Measurements from ENCODE around the gene IQCH.

The IQCH gene

DNA sequence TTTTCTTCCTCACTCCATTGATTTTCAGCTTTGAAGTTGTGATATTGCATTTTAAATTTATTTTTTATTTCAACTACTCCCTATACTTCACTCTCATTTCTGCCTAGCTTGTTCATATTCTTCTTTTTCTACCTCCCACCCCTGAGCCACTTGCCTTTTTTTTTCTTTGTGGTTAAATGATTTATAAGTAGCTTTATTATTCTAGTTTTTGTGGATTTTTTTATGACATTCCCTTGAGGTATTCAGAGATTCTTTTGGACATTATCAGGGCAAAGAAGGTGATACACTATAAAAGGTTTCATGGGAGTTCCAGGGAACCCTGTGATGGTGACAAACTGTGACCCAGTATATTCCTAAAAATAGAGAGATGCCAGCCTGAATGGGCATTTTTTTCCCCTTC lies 269.6 kb downstream of the IQCH start:
- DNase-seq (ENCODE audit: low read depth in 2 of 2) = no peak

DNA sequence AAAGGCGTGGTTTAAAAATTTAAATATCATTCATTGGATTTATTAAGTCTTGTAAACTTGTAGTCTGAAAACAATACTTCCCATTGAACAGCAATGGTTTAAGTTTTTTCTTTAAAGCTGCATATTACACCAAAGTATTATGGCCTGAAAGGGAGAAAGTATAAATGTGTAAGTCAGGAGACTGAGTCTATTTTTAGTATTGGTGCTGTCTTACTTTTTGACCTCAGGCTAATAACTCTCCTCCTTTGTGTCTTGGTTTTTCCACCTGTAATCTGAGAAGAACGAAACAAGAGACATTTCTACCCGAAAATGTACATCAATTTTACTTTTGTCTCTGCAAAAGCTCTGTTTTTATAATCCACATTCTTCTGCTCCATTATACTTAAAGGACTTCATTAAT lies 273.9 kb downstream of the IQCH start:
- DNase-seq (ENCODE audit: low read depth in 2 of 2) = no peak

DNA sequence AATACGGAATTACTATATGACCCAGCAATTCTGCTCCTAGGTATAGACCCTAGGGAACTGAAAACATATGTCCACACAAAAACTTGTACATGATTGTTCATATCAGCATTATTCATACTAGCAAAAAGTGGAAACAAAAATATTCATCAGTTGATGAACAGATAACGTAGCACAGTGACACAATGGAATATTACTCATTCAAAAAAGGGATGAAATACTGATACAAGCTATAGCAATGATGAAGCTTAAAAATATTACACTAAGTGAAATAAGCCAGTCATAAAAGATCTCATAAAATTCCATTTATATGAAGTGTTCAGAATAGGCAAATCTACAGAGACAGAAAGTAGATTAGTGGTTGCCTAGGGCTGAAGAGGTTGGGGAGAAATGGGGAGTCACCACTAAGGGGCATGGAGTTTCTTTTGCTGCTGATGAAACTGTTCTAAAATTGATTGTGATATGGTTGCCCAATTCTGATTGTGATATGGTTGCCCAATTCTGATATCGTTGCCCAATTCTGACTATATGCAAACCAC lies 276.9 kb downstream of the IQCH start:
- DNase-seq (ENCODE audit: low read depth in 2 of 2) = no peak

GRCh38 chr15:67533873-67534272 lies 279.3 kb downstream of the IQCH start:
- DNase-seq (ENCODE audit: low read depth in 2 of 2) = no peak

DNA sequence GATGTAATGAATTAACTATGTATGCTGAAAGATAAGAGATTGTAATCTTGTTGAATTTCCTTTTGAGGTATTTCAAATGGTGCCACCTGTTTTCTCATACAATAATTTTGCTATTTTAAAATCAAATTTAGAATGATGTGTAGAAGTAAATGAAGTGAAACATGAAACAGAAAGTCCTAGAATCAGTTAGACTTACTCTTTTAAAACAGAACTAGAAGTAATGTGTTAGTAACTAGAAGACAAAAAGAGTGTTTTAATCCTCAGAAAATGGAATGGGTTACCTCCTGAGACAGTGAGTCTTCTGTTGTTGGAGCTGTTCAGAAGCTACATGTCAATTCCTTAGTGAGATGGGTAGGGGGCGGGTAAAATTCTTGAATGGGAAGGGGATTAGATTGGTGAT lies 279.8 kb downstream of the IQCH start:
- no peak for DNase-seq (ENCODE audit: low read depth in 2 of 2)

DNA sequence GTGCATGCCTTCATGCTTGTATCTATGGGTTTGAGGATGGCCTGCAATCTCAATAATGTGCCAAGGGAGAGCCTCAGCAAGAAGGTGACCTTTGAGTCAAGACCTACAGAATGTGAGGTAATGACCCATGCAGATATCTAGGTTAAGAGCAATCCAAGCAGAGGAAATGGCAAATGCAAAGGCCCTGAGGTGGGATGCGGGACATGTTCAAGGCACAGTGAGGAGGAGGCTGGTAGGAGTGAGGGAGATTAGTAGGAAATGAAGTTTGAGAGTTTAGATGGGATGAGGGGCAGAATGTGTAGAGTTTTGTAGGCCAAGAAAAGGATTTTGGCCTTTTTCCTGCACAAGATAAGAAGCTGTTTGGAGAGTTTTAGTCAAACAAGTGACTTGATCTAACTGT lies 283.2 kb downstream of the IQCH start:
- DNase-seq (ENCODE audit: low read depth in 2 of 2) = no peak

DNA sequence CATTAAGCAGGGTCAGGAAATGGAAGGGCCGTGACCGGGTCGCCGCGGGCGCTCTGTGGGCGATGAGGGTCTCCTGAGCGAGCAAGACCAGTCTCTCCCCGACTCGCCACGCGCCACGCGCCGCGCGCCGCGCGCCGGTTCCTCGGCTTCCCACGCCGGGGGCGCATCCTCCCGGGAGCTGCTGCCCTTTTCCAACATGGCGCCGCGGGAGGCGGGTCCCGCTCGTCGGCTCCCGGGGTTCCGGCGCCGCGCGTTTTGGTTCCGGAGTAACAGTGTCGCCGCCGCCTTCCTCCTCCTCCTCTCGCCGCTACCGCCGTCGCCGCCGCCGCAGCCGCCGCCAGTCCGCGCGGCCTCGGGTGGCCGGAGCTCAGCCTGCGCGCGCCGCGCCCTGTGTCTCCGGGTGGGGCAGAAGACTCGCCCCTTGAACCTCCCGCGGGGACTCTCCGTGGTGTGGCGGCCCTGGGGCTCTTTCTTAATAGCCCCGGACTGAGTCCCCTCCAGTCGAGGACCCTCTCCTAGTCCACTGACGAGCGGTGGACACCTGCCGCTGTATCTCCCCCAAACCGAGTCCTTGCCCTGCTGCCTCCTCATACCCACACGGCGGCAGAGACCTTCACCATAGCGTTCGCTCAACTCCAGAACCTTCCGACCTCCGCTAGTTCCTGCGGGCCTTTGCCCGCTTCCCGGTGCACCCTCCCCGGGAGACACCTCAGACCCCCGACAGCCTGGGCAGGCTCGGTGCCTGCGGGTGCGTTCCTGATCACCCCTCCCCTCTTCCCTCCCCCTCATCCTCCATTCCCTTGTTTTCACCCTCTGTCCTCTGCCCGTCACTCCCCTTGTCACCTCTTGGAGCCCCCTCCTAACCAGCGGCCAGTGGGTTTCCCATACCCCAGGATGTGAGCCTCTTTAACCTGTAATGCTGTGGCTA lies 288.1 kb downstream of the IQCH start, which contains the start of gene MAP2K5:
TSS of gene MAP2K5 (plus strand) at position 284 of the 928 bp plus-strand sequence. CDS start at position 917, 633 bp downstream.
- peak; percentile 74 to 78 for DNase-seq (ENCODE audit: low read depth in 2 of 2)

GRCh38 chr15:67543348-67543718 lies 288.7 kb downstream of the IQCH start:
- no peak for DNase-seq (ENCODE audit: low read depth in 2 of 2)

GRCh38 chr15:67544475-67544874 lies 289.9 kb downstream of the IQCH start:
- DNase-seq (ENCODE audit: low read depth in 2 of 2) = no peak

- DNase-seq (ENCODE audit: low read depth in 2 of 2) = no peak
These were observed 291.3 kb downstream of the IQCH start for GRCh38 chr15:67545864-67546263.

DNA sequence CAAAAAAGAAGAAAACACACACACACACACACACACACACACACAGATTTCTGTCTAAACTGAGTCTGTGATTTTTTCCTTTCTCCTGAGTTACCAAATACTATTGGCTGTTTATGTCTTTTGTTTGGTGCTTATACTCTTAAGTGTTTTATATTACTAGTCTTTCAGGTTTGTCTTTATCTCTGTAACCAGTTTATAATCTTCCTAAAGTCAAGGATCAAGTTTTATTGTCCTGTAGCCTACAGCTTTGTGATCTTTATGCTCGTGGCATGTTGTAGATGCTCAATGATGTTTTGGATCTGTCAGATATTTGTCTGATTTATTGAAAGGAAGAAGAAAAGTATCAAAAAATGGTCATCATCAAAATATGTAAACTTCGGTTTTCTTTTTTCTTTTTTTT lies 292.5 kb downstream of the IQCH start:
- no peak for DNase-seq (ENCODE audit: low read depth in 2 of 2)

DNA sequence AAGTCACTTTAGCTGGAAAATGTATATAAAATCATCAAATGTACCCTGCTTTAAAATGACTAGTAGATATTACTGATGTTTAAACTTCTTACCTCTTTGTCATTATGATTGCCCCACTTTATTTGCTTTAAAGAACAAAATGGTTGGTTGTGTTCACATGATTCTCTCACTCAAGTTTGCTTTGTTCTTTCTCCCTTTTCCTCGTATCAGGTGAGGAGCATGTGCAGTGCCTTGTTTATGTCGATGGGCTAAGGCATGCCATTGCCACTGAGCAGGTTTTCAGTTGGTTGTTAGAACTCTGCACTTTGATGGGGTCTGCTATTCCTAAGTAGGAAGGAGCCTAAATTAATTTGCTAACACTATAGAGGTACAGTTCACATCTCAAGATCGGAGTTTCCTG lies 293.2 kb downstream of the IQCH start:
- no peak for DNase-seq (ENCODE audit: low read depth in 2 of 2)

DNA sequence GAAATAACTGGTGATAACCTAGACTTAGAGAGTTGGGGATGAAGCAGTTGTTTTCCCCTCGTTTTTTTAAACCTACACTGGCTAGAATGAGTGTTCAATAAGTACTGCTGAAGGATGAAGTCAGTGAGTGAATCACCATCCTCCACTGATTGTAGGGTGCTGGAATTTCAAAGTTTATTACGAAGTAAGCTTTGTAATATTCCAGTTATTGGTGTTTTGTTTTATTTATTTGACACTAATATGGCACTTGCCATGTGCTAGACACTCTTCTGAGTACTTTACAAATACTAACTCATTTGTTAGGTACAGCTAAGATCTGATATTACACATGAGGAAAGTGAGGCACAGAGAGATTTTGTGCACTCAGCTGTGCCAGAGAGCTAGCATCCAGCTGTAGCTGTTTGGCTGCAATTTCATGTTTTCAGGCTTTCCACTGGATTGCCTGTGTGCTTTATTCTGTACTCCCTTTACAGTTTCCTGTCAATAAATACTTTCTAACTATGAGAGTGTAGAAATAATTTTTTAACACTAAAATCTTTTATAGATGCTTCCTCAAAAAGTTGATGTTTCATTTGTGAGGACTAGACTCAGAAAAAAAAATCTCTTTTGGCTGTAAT lies 293.8 kb downstream of the IQCH start:
- DNase-seq (ENCODE audit: low read depth in 2 of 2) = no peak

- DNase-seq (ENCODE audit: low read depth in 2 of 2) = no peak
These were observed 294.5 kb downstream of the IQCH start for GRCh38 chr15:67548862-67549651.

GRCh38 chr15:67549736-67550135 lies 295.1 kb downstream of the IQCH start:
- DNase-seq (ENCODE audit: low read depth in 2 of 2) = no peak

DNA sequence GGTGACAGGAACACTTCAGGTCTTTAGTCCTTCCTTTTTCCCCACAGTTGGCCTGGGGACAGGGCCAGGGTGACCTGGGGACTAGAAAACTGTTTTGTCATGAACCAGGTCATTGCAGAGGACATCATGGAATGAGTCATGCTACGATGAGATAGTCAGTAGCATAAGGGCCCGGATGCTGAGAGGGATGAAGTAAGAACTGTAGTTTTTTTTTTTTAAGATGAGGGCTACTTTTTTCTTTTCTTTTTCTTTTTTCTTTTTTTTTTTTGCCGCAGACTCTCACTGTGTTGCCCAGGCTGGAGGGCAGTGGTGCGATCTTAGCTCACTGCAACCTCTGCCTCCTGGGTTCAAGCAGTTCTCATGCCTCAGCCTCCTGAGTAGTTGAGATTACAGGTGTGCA lies 295.9 kb downstream of the IQCH start:
- DNase-seq (ENCODE audit: low read depth in 2 of 2) = no peak

DNA sequence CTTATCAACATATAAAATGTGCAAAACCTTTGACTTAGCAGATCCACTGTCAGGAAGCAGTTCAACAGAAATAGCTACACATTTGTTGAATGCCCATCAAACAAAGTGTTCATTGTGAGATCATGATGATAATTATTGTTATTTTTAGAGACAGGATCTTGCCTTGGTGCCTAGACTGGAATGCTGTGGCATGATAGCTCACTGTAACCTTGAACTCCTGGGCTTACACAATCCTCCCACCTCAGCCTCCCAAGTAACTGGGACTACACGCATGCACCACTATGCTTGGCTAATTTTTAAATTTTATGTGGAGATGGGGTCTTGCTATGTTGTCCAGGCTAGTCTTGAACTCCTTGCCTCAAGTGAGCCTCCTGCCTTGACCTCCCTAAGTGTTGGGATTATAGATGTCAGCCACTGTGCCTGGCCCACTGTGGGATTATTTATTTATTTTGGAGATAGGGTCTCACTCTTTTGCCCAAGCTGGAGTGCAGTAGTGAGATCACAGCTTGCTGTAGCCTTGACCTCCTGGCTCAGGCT lies 296.7 kb downstream of the IQCH start:
- no peak for DNase-seq (ENCODE audit: low read depth in 2 of 2)

Data from activated CD4-positive, alpha-beta T cell treated with anti-CD3 and anti-CD28 coated beads for 24 hours (primary cell).